ENCODE measurements around the gene AZGP1. TPM values are rescaled to one million over a fixed set of nuclear protein-coding genes. Genes with fewer than 3 reads are reported as not detected.
"Not testable (repeated sequence)": the region's sequence is repeated elsewhere in the genome, so short reads cannot be mapped to it uniquely, and the experiment has no call there.

AZGP1 gene
- not detected for polyA plus RNA-seq (2013, experiment 1 of 2; ENCODE audit: insufficient read length)
- 0.55 TPM for polyA plus RNA-seq (2013, experiment 2 of 2; ENCODE audit: insufficient read length)

- no peak for DNase-seq
These were observed at the start of gene AZGP1 for GRCh38 chr7:99975782-99976521. TSS of gene AZGP1 (minus strand) at chr7:99976031. CDS start at chr7:99976020, 11 bp downstream.

- DNase-seq: no peak
These were observed 48.3 kb upstream of the AZGP1 start for GRCh38 chr7:100024020-100024619.

DNA sequence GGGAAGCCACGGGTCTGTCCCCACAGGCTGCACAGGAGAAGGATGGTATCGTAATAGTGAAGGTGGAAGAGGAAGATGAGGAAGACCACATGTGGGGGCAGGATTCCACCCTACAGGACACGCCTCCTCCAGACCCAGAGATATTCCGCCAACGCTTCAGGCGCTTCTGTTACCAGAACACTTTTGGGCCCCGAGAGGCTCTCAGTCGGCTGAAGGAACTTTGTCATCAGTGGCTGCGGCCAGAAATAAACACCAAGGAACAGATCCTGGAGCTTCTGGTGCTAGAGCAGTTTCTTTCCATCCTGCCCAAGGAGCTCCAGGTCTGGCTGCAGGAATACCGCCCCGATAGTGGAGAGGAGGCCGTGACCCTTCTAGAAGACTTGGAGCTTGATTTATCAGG lies 47.7 kb upstream of the AZGP1 start:
- no peak for DNase-seq

- DNase-seq: no peak
These were observed 46.8 kb upstream of the AZGP1 start for GRCh38 chr7:100022621-100023020.

GRCh38 chr7:100021297-100021696 lies 45.5 kb upstream of the AZGP1 start:
- DNase-seq: no peak

GRCh38 chr7:100019908-100020307 lies 44.1 kb upstream of the AZGP1 start:
- no peak for DNase-seq

- no peak for DNase-seq
These were observed 42.0 kb upstream of the AZGP1 start for GRCh38 chr7:100017875-100018274.

DNA sequence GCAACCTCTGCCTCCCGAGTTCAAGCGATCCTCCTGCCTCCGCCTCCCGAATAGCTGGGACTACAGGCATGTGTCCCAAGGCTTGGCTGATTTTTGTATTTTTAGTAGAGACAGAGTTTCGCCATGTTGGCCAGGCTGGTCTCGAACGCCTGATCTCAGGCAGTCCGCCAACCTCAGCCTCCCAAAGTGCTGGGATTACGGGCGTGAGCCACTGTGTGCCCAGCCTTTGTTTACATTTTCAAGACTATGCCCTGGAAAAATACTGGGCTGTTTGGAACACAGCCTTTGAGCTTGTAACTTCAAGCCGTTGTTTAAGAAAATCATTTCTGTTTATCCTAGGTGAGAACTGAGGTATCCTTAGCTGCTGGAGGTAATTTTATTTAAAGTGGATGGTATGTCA lies 41.5 kb upstream of the AZGP1 start:
- DNase-seq: no peak

DNA sequence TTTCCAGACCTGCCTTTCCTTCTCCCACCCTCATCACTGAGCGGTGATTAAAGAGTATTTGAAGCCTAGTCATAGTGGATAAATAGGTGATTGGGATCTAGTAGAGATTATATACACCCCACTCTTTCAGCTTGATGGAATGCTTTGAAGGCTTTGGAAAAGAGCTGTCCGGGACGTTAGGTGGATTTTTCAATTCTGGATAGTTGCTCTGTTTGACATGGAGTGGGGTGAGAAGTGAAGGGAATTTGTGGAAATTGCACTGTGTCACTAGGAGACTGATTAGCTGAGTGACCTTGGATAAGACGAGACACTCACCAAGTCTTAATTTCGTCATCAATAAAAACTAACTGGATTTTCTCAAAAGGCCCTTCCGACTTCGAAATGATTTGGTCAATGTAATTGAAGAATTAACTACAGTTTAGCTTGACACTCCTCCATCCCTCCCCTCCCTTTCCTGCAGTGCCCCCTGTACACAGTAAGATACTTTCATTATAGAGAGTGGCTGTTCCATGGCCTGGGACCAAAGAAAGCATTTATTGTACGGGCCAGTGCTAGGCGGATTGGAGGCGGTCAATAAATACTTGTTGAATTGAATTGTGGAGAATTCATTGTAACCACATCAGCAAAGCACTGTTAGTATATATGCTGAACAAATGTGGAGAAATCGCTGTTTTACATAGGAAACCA lies 40.5 kb upstream of the AZGP1 start:
- DNase-seq: no peak

GRCh38 chr7:100015232-100016214 lies 39.7 kb upstream of the AZGP1 start, which contains the start of gene ZKSCAN1:
TSS of gene ZKSCAN1 (plus strand) at chr7:100015596. CDS start at chr7:100023507, 7,911 bp downstream.
- peak; percentile 94 for DNase-seq

DNA sequence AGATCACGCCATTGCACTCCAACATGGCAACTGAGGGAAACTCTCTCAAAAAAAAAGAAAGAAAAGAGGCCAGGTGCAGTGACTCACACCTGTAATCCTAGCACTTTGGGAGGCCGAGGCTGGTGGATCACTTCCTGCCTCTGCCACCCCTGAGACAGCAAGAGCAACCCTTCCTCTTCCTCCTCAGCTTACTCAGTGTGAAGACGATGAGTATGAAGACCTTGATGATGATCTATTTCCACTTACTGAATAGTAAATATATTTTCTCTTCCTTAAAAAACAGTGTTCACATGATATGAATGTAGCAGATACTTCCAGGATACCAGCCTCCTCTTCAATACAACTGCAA lies 37.5 kb upstream of the AZGP1 start:
- DNase-seq: no peak

- DNase-seq: not testable (repeated sequence)
These were observed 36.8 kb upstream of the AZGP1 start for GRCh38 chr7:100012385-100013327.

- no peak for DNase-seq
These were observed 35.7 kb upstream of the AZGP1 start for GRCh38 chr7:100011516-100011915.

GRCh38 chr7:100010901-100011300 lies 35.1 kb upstream of the AZGP1 start:
- no peak for DNase-seq

- not testable (repeated sequence) for DNase-seq
These were observed 34.1 kb upstream of the AZGP1 start for GRCh38 chr7:100009952-100010351.

DNA sequence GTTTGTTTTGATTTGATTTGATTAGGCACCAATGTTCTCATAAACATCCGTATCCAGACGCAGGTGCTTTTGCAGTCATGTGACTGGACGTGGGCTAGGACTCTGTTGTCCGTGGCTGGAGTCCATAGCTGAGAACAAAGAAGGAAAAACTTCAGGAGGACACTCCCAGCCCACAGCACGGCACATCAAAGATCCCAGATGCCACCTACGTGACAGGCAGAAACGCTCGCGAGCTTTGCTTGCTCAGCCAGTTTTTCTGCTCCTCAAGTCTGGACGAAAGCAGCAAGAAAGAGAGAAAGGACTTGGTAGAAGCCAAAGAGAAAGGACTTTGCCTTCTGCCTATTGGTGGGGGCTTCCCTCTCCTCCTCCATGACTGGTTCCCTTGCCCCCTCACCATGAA lies 32.7 kb upstream of the AZGP1 start:
- no peak for DNase-seq

- no peak for DNase-seq
These were observed 32.1 kb upstream of the AZGP1 start for GRCh38 chr7:100007887-100008286.

GRCh38 chr7:100003711-100004661 lies 28.2 kb upstream of the AZGP1 start:
- DNase-seq: no peak

DNA sequence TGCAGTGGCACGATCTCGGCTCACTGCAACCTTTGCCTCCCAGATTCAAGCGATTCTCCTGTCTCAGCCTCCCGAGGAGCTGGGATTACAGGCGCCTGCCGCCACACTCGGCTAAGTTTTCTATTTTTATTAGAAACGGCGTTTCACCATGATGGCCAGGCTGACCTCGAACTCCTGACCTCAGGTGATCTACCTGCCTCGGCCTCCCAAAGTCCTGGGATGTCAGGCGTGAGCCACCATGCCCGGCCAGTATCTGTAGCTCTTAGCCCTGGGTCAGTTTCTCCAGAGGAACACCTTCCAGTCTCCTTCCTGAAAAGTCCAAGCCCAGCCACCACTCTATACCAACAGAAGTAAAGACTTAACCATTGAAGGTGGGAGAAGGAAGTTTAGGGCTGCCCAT lies 24.4 kb upstream of the AZGP1 start:
- no peak for DNase-seq
